B cell (primary cell): ENCODE results near the gene DNAH2. TPM values are rescaled to one million over a fixed set of nuclear protein-coding genes. Genes with fewer than 3 reads are reported as not detected.
A peak's percentile ranks its signal among the peaks of the same experiment; 100 is the strongest.
"Not testable (repeated sequence)": the region's sequence is repeated elsewhere in the genome, so short reads cannot be mapped to it uniquely, and the experiment has no call there.

Source experiments
- ATAC-seq: fragments of 200-7000 bp; cut with Tn5 transposase; one replicate; pipeline ENCODE4 v1.10.0; 2021; ENCODE audit warnings: low read depth, mild to moderate bottlenecking, moderate number of reproducible peaks, moderate library complexity
- CTCF ChIA-PET: fragments of 350-600 bp; sonication (Branson Sonifier 250); formaldehyde crosslinking; loops from one replicate; lab custom pipeline; 2021; ENCODE audit warnings: antibody characterized with exemption, inconsistent platforms; lab: Charles Lee
- POLR2A ChIA-PET: fragments of 350-600 bp; sonication (Branson Sonifier 250); formaldehyde crosslinking; loops from one replicate; lab custom pipeline; 2021; ENCODE audit warnings: antibody characterized with exemption; lab: Charles Lee
- DNase-seq: peaks from one replicate; pipeline ENCODE4 v3.0.0; 2013
- H2AFZ ChIP-seq: 2 replicates; pipeline ENCODE4 v1.6.1; 2012; ENCODE audit warnings: mild to moderate bottlenecking, low read depth, low read length; ENCODE audit not compliant: insufficient read depth, poor library complexity, severe bottlenecking
- H3K27ac ChIP-seq, 2 donors: 1 replicate in 1 of 2; 2 replicates in 1 of 2; pipeline ENCODE4 v1.5.1; 2012 to 2013; ENCODE audit warnings: low read length in 2 of 2, mild to moderate bottlenecking in 2 of 2, moderate library complexity in 1 of 2
- H3K27me3 ChIP-seq, 4 experiments: fragments of 200-600 bp in 1 of 4; sonication (generic) in 1 of 4; replicated peaks in 1 of 4; 1 replicate in 2 of 4; 2 replicates in 2 of 4; pipeline versions ENCODE4 v1.6.1 to v1.7.0; 2013 to 2016; ENCODE audit warnings: low read length in 3 of 4, mild to moderate bottlenecking in 2 of 4, mixed read lengths in 1 of 4, moderate library complexity in 1 of 4; ENCODE audit not compliant: insufficient read depth in 4 of 4, control insufficient read depth in 3 of 4; ENCODE audit errors: control extremely low read depth in 1 of 4
- H3K36me3 ChIP-seq, 2 experiments: replicated peaks in 1 of 2; 1 replicate in 1 of 2; 2 replicates in 1 of 2; pipeline versions ENCODE4 v1.6.1 to v1.7.1; 2013; ENCODE audit warnings: low read length in 1 of 2; ENCODE audit not compliant: insufficient read depth in 2 of 2, control insufficient read depth in 1 of 2; ENCODE audit errors: control extremely low read depth in 1 of 2, extremely low read depth in 1 of 2
- H3K4me1 ChIP-seq, 2 donors: fragments of 200-600 bp in 1 of 2; sonication (generic) in 1 of 2; 1 replicate in 1 of 2; 2 replicates in 1 of 2; pipeline versions ENCODE4 v1.5.1 to v1.6.1; 2013 to 2017; ENCODE audit warnings: low read length in 2 of 2; ENCODE audit not compliant: control insufficient read depth in 2 of 2, insufficient read depth in 2 of 2
- H3K4me2 ChIP-seq: replicated peaks from 2 replicates; pipeline ENCODE3; 2012; ENCODE audit warnings: mild to moderate bottlenecking, low read depth, low read length; ENCODE audit not compliant: poor library complexity, severe bottlenecking
- H3K4me3 ChIP-seq, 5 experiments: fragments of 200-600 bp in 1 of 5; sonication (generic) in 1 of 5; 1 replicate in 3 of 5; 2 replicates in 2 of 5; pipeline versions ENCODE4 v1.5.1 to v1.7.0; 2011 to 2016; ENCODE audit warnings: low read length in 4 of 5, mild to moderate bottlenecking in 4 of 5, low read depth in 2 of 5, control low read depth in 1 of 5, moderate library complexity in 1 of 5; ENCODE audit not compliant: insufficient read depth in 1 of 5; ENCODE audit errors: control extremely low read depth in 1 of 5, extremely low read depth in 1 of 5
- H3K79me2 ChIP-seq: fragments of 200-600 bp; sonication (generic); one replicate; pipeline ENCODE4 v1.6.0; 2016; ENCODE audit warnings: low read length; ENCODE audit not compliant: control insufficient read depth, insufficient read depth
- H3K9ac ChIP-seq: fragments of 200-600 bp; sonication (generic); 2 replicates; pipeline ENCODE4 v1.6.1; 2017; ENCODE audit warnings: mild to moderate bottlenecking, low read length, moderate library complexity
- H3K9me3 ChIP-seq, 3 donors: one replicate each; pipeline versions ENCODE4 v1.6.1 to v1.7.1; 2013; ENCODE audit warnings: low read length in 2 of 3; ENCODE audit not compliant: control insufficient read depth in 2 of 3, insufficient read depth in 1 of 3; ENCODE audit errors: control extremely low read depth in 1 of 3
- H4K20me1 ChIP-seq: 2 replicates; pipeline ENCODE4 v1.6.0; 2012; ENCODE audit warnings: mild to moderate bottlenecking, low read length; ENCODE audit not compliant: insufficient read depth, control insufficient read depth, poor library complexity, severe bottlenecking
- H3K27ac Mint-ChIP-seq: one replicate; pipeline ENCODE4 v1.8.0; 2021; ENCODE audit warnings: mixed read lengths
- H3K27me3 Mint-ChIP-seq: one replicate; pipeline ENCODE4 v1.8.0; 2021; ENCODE audit warnings: mixed read lengths
- H3K4me1 Mint-ChIP-seq: one replicate; pipeline ENCODE4 v1.8.0; 2021; ENCODE audit warnings: mixed read lengths
- H3K4me3 Mint-ChIP-seq: one replicate; pipeline ENCODE4 v1.8.0; 2021; ENCODE audit warnings: mixed read lengths
- H3K9me3 Mint-ChIP-seq: one replicate; pipeline ENCODE4 v1.8.0; 2022; ENCODE audit warnings: mixed read lengths; ENCODE audit not compliant: insufficient read depth
- CTCF ChIP-seq: fragments of 200-600 bp; IDR thresholded peaks from one replicate; pipeline ENCODE4 v1.8.0; 2022; ENCODE audit warnings: antibody characterized with exemption, mild to moderate bottlenecking
- EZH2 ChIP-seq: IDR thresholded peaks from 2 replicates; pipeline ENCODE4 v1.6.1; 2012; ENCODE audit warnings: borderline replicate concordance, low read depth, mild to moderate bottlenecking, moderate library complexity, low read length; ENCODE audit not compliant: insufficient read depth, poor library complexity, severe bottlenecking
- WGBS: methylation state at CpG from one replicate; pipeline ENCODE4 v1.1.5; 2013; ENCODE audit warnings: missing lambda C conversion rate; ENCODE audit not compliant: insufficient coverage; 5-methylcytosine and 5-hydroxymethylcytosine counted together
- intact Hi-C: fragments of 100-400 bp; cut with micrococcal nuclease; formaldehyde crosslinking; loops from one replicate; pipeline ENCODE4 v1.10.0; 2022
- polyA plus RNA-seq: library from polyadenylated mRNA; depleted of rRNA; stranded (reverse); fragments of >200 nt; gene quantifications from 2 replicates; pipeline ENCODE4 v1.2.3, GENCODE V29; 2012
- total RNA-seq, 2 donors: library from RNA; stranded (reverse); fragments of 120-200 nt in 1 of 2; gene quantifications; 1 replicate in 1 of 2; 2 replicates in 1 of 2; pipeline versions ENCODE4 v1.2.3 to v1.2.4, GENCODE V29; 2013 to 2022

Gene DNAH2
- total and polyA plus RNA-seq, 2 donors (not counting 1 experiment from before 2014, with no cell fraction given), result 0.03 TPM; not detected in 1

- POLR2A ChIA-PET, result interaction anchor here (0.7 kb wide), 1 partner anchor 50 kb away, joined by 5 read pairs; no protein-coding TSS in a partner anchor
- CTCF ChIA-PET, result interaction anchor here (0.6 to 8.6 kb wide), 34 partner anchors 7 to 1039 kb away, joined by 3 to 144 read pairs (median 5); partner anchors contain the start of gene RNF227
- no peaks in the 10 kb centered on the region for H3K9me3 Mint-ChIP-seq
- no peak overlapping the region for H3K9ac ChIP-seq
- ATAC-seq, result no peak
- H3K9me3 ChIP-seq, result no peaks in the 10 kb centered on the region
- no peak for TF ChIP-seq EZH2
- peak; percentile 84 for TF ChIP-seq CTCF
- H3K4me2 ChIP-seq, result no peak overlapping the region
- peak; percentile 74 for DNase-seq
- no peaks in the 10 kb centered on the region for H3K27me3 Mint-ChIP-seq
- no peaks in the 10 kb centered on the region for H4K20me1 ChIP-seq
- H3K27ac Mint-ChIP-seq, result peak overlapping the region; percentile 5
- no peak overlapping the region for H3K4me3 Mint-ChIP-seq
- peaks cover 9 to 18% of the 10 kb centered on the region in 2 donors for H3K4me1 ChIP-seq
- H3K4me1 Mint-ChIP-seq, result peaks cover 9% of the 10 kb centered on the region
- no peak overlapping the region for H3K4me3 ChIP-seq
- intact Hi-C loops, result loop anchor here (1.0 kb wide), 2 partner anchors 127 to 194 kb away; no protein-coding TSS in a partner anchor
- H3K27me3 ChIP-seq, result no peaks in the 10 kb centered on the region
- H3K79me2 ChIP-seq, result peaks cover 10% of the 10 kb centered on the region
- H2AFZ ChIP-seq, result no peak overlapping the region
- H3K27ac ChIP-seq, result no peak overlapping the region
- H3K36me3 ChIP-seq, result peaks cover 1 to 4% of the 10 kb centered on the region in 2 experiments
- WGBS, result 80% methylated on average over 1 of the region's 3 CpGs
Measured at GRCh38 chr17:7862692-7863437, 145.3 kb downstream of the DNAH2 start.

GRCh38 chr17:7864384-7864783, 146.8 kb downstream of the DNAH2 start:
- H3K4me3 ChIP-seq, H3K27ac Mint-ChIP-seq, intact Hi-C loops, DNase-seq, ATAC-seq, H3K4me1 ChIP-seq, H3K4me3 Mint-ChIP-seq, H3K9me3 ChIP-seq, H3K27me3 Mint-ChIP-seq, H3K27ac ChIP-seq, POLR2A ChIA-PET, H3K9ac ChIP-seq, H3K36me3 ChIP-seq, H3K4me2 ChIP-seq, H4K20me1 ChIP-seq, H2AFZ ChIP-seq, H3K9me3 Mint-ChIP-seq, H3K27me3 ChIP-seq: not testable (repeated sequence)
- H3K79me2 ChIP-seq, result peaks cover 11% of the 10 kb centered on the region
- WGBS, result 96% methylated on average over 3 of the region's 5 CpGs
- peaks cover 11% of the 10 kb centered on the region for H3K4me1 Mint-ChIP-seq
- CTCF ChIA-PET, result interaction anchor here (0.7 to 8.6 kb wide), 21 partner anchors 10 to 195 kb away, joined by 3 to 144 read pairs (median 5); partner anchors contain the start of gene RNF227
